Activated CD8-positive, alpha-beta memory T cell treated with anti-CD3 and anti-CD28 coated beads for 1 hour (primary cell): ENCODE measurements around the gene FBXO34.

ENCODE experiments used
- DNase-seq, 2 donors: peaks; one replicate each; pipeline ENCODE4 v3.0.0-alpha.2; 2020; ENCODE audit warnings: low read depth in 1 of 2; ENCODE audit errors: extremely low read depth in 1 of 2

The FBXO34 gene

GRCh38 chr14:55270832-55271571 lies at the start of gene FBXO34:
TSS of gene FBXO34 (plus strand) at chr14:55271421. CDS start at chr14:55350391, 78,970 bp downstream.
- DNase-seq, result peak; percentile 96 to 100

GRCh38 chr14:55221968-55222367 lies 49.3 kb upstream of the FBXO34 start:
- no peak for DNase-seq

- no peak for DNase-seq
Observed at GRCh38 chr14:55223364-55223763, 47.9 kb upstream of the FBXO34 start.

GRCh38 chr14:55228261-55228660 lies 43.0 kb upstream of the FBXO34 start:
- no peak for DNase-seq

GRCh38 chr14:55233591-55233990 lies 37.6 kb upstream of the FBXO34 start:
- no peak for DNase-seq

GRCh38 chr14:55238019-55238680 lies 33.1 kb upstream of the FBXO34 start:
- no peak for DNase-seq

- no peak for DNase-seq
Observed at GRCh38 chr14:55239320-55239719, 31.9 kb upstream of the FBXO34 start.

- no peak for DNase-seq
Observed at GRCh38 chr14:55240526-55241178, 30.6 kb upstream of the FBXO34 start.

GRCh38 chr14:55241673-55242072 lies 29.5 kb upstream of the FBXO34 start:
- no peak for DNase-seq

- no peak for DNase-seq
Observed at GRCh38 chr14:55243386-55243785, 27.8 kb upstream of the FBXO34 start.

GRCh38 chr14:55243813-55244212 lies 27.4 kb upstream of the FBXO34 start:
- no peak for DNase-seq

- no peak for DNase-seq
Observed at GRCh38 chr14:55245657-55246268, 25.5 kb upstream of the FBXO34 start.

- no peak for DNase-seq
Observed at GRCh38 chr14:55248411-55248810, 22.8 kb upstream of the FBXO34 start.

GRCh38 chr14:55249423-55249822 lies 21.8 kb upstream of the FBXO34 start:
- no peak for DNase-seq

GRCh38 chr14:55253276-55253675 lies 17.9 kb upstream of the FBXO34 start:
- no peak for DNase-seq

GRCh38 chr14:55254581-55254980 lies 16.6 kb upstream of the FBXO34 start:
- no peak for DNase-seq

- no peak for DNase-seq
Observed at GRCh38 chr14:55255979-55256378, 15.2 kb upstream of the FBXO34 start.

- no peak for DNase-seq
Observed at GRCh38 chr14:55256586-55256985, 14.6 kb upstream of the FBXO34 start.

- DNase-seq, result no peak
Observed at GRCh38 chr14:55265197-55265596, 6.0 kb upstream of the FBXO34 start.

GRCh38 chr14:55267820-55268219 lies 3.4 kb upstream of the FBXO34 start:
- DNase-seq, result no peak

- peak; percentile 3 to 17 for DNase-seq
Observed at GRCh38 chr14:55271572-55272298, 514 bp downstream of the FBXO34 start.
